Hepatocyte (in vitro differentiated cells): ENCODE measurements around the gene RASIP1.

ENCODE experiments used
- CTCF ChIP-seq: fragments of 200-600 bp; sonication (generic); IDR thresholded peaks from 2 replicates; pipeline ENCODE4 v1.5.1; 2016; ENCODE audit warnings: antibody characterized with exemption, mild to moderate bottlenecking; ENCODE audit not compliant: poor library complexity
- EZH2 ChIP-seq: fragments of 200-600 bp; sonication (generic); IDR thresholded peaks from 2 replicates; pipeline ENCODE4 v1.6.1; 2016; ENCODE audit warnings: antibody characterized with exemption, mild to moderate bottlenecking, borderline replicate concordance

DNA sequence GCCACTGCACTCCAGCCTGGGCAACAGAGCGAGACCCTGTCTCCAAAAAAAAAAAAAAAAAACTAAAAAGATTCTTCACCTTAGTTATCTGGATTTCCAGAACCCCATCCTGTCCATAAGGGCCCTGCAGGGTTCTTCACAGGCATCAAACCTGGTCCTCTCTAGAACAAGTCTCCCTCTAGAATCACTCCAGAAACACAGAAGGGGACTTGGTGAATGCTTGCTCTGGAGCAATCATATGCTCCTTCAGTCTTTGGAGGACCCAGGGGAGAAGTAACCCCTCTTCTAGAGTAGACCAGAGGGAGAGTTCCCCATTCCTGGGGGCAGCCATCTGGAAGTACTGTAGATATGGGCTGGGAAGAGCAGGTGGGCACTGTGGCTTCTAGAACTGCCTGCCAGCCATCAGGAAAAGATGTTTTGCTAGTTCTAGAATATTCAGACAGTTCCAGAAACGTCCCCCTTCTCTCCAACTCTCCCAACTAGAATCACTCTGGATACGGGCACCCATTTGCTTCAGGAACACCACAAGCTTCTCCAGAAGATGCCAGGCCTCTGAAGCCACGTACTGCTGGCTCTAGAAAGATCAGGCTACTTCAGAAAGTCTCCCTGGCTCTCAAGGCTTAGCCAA is 9.3 kb upstream of the RASIP1 start:
- no peak for TF ChIP-seq CTCF
- no peak for TF ChIP-seq EZH2
